Pons (tissue), 1 donor: ENCODE data around the gene PMCH.
"Not testable (repeated sequence)": the region's sequence is repeated elsewhere in the genome, so short reads cannot be mapped to it uniquely, and the experiment has no call there.

ENCODE experiments used
- DNase-seq: peaks from one replicate; pipeline ENCODE4 v3.0.0-alpha.2; 2016; ENCODE audit warnings: low spot score

The PMCH gene, protein sequence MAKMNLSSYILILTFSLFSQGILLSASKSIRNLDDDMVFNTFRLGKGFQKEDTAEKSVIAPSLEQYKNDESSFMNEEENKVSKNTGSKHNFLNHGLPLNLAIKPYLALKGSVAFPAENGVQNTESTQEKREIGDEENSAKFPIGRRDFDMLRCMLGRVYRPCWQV

DNA sequence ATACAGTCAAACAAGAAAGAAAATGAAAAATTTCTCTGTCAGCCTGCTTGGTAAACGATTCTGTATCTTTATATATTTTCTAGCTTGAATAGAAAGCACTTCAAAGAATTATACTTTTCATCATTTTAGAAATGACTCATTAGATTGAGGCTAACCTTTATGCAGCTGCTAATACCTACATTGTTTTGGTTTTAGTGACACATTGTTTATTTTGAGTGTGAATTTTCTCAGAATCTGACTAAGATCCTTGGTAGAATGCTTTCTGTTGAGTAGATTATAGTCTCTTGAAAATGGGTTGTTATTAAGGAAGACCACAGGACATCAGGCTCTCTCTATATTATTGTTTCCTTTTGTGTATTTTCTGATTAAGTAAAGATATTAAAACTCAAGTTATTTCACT lies at the start of gene PMCH:
TSS of gene PMCH (minus strand) at position 45 of the 400 bp plus-strand sequence. CDS start 63 bp downstream, outside the sequence.
- no peak for DNase-seq

DNA sequence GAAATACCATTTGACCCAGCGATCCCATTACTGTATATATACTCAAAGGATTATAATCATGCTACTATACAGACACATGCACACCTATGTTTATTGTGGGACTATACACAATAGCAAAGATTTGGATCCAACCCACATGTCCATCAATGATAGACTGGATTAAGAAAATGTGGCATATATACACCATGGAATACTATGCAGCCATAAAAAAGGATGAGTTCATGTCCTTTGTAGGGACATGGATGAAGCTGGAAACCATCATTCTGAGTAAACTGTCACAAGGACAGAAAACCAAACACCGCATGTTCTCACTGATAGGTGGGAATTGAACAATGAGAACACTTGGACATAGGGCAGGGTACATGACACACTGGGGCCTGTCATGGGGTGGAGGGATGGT lies 43.2 kb upstream of the PMCH start:
- not testable (repeated sequence) for DNase-seq

DNA sequence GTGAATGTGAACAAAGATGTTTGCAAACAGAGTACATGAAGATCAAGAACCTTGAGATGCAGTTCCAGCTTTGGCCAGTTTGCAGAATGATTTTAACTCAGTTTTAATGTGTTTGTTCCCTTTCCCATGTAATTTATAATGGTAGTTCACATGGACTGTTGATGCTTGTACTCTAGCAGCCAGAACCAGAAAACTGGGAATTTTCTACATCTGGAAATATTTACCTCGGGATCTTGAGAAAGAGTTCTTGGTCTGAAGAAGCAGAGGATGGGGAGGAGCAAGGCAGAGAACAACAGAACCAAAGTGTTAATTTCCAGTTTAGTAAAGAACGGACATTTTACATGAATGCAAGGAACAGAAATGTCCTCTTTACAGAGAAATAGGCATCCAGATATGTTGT lies 37.0 kb upstream of the PMCH start:
- no peak for DNase-seq

DNA sequence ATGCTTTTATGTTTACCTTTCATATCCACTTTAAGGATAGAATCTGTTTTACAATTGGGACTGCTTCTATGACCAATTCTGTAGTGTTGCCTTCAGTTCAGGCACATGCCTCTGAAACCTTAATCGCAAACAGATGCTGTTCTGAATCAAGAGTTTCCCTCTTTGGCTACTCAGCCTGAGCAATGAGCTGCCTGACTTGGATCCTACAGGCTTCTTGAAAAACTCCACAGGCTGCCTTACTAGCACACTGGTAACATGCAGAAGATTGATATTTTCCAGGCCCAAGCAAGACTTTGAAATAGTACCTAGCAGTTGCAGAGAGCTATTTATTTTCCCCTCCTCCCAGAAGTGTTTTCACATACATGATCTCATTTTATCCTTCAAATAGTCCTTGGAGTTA lies 34.8 kb upstream of the PMCH start:
- DNase-seq, result no peak

DNA sequence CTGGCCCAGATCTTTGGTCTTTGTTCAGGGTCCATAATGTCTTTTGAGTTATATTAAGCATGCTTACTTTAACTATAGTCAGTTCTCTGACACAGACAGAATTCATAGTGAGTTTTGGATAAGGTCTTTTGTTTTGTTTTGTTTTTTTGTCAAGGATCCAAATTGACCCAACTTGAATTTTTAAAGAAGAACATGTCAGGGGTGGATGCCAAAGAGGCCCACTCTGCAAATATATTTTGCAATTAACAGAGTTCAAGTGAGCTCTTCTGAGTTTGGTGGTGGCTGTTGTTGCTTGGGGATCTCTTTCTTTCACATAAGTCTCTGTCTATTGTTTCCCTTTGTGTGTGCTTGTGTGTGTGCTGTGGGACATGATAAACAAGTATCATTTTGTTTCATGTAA lies 34.4 kb upstream of the PMCH start:
- no peak for DNase-seq

DNA sequence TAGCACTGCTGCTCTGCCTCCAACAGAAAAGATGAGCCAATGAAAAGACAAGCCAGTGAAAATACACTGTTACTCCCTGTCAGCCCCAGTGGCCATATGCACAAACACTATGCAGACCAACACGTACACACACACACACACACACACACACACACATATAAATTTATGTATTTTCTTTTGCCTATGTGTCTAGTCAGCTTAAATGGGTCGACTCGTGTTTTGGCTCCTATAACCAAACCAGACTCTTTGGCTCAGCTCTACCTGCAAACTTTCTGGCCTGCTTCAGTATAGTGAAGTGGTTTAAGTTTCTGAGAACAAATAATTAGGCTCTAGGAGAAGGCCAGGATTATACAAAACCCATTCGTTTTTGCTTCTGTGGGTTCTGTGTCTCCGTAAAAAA lies 30.3 kb upstream of the PMCH start:
- no peak for DNase-seq

DNA sequence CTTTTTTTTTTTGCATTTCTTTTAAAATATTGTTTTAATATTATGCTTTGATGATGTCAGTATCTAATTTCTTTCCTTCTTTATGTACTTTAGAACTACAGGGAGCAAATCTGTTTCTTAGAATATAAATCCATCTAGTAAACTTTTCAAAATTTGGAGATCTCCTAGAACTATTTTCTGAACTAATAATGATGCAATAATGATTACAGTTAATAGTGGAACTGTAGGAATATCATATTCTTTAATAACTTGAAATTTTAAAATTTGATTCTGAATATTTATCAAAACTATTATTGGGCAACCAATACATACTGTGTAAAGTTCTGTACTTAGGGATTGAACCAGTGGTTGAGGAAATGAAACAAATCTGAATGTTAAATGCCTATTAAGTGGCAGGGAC lies 23.1 kb upstream of the PMCH start:
- no peak for DNase-seq

DNA sequence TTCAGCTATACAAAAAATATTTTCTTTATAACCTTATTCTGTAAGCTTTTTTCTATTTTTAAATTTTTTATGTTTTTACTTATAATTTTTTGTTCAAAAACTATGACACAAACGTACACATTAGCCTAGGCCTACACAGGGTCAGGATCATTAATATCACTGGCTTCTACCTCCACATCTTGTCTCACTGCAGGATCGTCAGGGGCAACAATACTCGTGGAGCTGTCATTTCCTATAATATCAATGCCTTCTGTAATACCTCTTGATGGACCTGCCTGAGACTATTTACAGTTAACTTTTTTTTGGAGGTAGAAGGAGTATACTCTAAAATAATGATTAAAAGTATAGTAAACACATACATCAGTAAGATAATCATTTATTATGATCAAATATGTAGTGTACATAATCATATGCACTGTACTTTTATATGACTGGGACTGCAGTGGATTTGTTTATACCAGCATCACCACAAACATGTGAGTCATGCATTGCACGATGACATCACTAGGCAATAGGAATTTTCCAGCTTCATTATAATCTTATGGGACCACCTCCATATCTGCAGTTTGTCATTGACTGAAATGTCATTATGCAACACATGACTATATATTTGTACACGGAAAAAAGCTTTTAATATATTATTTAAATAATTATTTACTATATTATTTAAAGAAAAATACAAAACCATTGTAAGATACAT lies 18.5 kb upstream of the PMCH start:
- DNase-seq, result no peak

DNA sequence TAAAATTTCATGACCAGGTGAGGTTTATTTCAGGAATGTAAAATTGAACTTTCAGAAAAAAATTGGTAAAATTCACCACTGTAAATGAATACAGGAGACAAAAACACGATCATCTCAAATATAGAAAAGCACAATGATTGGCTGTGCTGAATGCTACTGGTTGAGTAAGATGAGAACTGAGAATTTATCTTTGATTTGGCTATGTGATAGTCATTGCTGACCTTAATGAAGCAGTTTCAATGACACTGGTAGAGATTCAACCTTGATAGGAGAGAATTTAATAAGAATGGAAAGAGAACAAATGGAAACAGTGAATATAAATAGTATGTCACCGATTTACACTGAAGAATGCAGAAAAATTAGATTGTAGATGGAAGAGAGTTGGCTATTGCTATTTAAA lies 6.4 kb upstream of the PMCH start:
- DNase-seq, result no peak

DNA sequence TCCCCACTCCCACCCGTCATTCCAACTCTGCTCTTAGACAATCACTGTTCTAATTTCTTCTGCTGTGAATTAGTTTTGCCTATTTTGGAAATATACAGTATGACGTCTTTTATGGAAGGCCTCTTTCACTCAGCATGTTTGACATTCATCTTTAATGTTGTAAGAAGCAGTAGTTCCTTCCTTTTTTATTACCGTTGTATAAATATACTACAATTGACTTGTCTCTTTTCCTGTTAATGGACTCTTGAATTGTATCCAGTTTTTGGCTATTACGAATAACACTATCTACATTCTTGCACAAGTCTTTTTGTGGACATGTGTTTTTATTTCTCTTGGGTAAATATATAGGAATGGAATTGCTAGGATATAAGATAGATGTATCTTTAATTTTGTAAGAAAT lies 4.9 kb upstream of the PMCH start:
- no peak for DNase-seq

DNA sequence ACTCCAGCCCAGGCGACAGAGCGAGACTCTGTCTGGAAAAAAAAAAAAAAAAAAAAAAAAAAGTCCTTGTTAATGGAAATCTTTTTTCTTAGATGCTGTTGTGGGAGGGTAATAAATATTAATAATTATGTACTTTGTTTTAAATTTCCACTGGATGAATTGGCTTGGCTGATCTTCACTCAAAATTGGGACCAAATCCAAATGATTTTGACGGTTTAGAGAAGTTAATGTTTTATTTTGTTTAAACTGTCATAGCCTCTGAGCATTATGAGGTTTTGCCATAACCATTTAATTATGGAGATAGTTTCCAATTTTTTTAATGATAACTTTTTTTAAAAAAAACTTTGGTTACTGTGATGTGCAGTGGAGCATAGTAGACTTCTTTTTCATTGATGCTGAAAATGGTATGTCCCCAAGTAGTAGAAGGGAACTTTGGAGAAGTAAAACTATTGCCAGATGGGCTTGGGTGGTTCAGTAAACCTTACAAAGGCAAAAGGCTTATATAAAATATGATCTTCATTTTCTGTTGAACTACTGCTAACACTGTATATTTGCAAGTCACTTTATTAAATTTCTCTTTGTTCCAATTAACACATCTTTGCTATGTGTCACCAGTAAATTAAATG lies 3.9 kb upstream of the PMCH start:
- no peak for DNase-seq

DNA sequence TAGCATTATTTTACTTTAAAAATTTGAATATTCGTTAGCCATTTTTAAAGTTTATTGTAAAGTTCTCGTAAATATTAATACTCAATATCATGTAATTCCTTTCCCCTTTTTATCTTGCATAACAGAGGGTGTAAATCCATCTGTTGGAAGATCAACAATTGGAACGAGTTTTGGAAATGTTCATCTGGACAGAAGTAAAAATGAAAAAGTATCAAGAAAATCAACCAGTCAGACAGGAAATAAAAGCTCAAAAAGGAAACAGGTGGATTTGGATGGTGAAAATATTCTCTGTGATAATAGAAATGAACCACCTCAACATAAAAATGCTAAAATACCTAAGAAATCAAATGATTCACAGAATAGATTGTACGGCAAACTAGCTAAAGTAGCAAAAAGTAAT lies 1.8 kb downstream of the PMCH start:
- DNase-seq, result no peak

DNA sequence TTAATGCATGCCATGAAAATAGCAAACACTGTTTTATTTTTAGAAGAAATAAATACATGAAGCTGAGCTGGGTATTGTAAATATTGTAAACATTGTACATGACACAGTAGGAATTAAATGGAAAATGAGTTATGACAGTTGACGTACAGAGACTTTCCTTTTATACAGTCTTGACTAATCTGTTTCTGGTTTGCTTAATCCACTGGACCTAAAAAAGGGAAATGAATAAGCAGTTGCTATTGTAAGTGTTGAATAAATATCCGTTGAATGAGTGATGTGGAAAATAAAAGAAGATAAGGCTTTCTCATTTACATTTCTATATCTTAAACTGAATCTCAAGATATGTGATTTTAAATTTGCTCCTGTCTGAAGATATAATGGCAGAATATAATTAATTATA lies 15.0 kb downstream of the PMCH start:
- DNase-seq, result no peak

DNA sequence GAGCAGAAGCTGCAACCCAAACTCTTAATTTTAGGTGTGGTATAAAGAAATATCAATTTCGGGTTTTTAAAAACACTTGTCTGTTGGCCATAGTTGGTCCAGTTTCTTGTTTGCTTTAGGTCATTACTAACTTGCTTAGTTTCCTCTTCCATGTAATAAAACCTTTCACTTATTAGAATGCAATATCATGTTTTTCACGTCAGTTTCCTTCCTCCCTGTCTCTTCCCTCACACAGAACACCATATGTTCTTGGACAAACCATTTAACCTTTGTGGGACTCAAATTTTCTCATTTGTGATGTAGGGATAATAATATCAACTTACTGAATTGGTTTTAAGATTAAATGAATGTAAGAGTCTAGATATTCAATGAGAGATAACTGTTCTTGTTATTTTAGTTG lies 22.9 kb downstream of the PMCH start:
- no peak for DNase-seq

DNA sequence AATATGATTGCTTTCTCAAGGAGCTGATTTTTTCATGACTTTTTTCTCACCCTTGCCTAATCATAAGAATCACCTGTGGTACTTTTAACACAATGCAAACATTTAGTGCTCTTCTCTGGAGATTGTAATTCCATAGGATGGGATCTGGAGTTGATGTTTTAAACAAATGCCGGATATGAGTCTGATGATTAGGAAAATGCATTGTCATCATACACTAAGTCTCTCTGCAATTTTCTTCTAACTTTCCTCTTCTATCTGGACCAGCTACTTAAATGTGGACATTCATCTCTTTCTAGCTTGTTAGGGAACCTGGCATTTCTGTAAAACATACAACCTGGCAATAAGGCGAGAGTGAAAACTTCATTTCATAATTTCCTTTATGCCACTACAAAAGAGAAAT lies 23.5 kb downstream of the PMCH start:
- DNase-seq, result no peak

DNA sequence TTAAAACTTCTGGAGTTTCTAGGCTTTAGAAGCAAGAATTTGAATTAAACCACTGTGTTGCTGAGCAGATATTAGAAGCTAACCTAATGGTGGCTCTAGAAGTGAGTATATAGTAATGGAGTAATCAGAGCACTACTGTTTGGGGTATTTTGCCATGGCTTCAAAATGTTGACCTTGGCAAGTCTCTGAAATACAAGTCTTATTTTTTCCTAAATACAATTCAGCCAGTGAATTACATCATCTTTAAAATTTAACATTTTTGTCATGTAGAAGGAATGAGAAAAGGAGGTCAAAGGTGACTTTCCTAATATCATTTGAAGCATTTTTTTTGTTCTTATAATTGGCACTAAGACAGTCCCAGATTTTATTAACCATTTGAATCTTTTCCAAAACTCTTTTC lies 25.2 kb downstream of the PMCH start:
- no peak for DNase-seq

DNA sequence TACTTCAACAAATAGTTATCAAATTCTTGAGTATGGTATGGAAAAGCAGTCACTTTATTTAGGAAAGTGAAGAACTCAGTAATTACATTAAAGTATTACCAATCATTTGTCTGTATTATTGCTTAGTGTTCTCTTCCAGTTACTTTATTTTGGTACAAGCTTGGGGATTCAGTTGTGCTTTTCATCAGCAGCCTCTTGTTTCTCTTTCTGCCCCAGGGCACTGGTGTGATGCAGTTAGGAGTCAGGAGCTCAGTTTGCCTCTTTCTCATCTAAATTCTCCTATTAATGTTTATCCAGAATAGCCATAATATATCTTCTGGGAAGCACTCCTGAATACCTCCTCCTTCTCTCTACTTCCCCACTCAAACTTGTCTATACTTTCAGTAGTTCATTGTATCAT lies 25.7 kb downstream of the PMCH start:
- DNase-seq, result no peak

DNA sequence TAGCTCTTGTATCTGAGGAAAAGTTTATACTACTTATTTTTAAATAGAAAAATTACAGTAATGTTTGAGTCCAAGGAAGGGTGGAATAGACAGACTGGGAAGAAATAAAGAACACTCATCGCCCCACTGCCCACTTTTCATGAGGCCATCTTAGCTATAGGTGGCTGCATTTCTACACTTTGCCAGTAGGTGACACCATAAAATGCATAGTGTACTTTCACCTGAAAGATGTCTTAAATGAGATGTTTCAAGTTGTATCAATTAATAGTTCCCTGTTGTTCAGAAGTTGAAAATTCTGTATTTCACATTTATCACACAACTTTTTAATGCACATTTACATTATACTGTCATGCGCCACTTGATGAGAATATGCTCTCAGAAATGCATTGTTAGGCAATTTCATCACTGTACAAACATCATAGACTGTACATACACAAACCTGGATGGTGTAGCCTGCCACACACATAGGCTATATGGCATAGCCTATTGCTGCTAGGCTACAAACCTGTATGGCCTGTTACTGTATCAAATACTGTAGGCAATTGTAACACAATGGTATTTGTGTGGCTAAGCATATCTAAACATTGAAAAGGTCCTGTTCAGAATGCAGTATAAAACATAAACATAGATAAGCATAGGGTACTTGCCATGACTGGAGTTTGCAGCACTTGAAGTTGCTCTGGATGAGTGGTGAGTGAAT lies 27.6 kb downstream of the PMCH start:
- DNase-seq, result peak; percentile 47

DNA sequence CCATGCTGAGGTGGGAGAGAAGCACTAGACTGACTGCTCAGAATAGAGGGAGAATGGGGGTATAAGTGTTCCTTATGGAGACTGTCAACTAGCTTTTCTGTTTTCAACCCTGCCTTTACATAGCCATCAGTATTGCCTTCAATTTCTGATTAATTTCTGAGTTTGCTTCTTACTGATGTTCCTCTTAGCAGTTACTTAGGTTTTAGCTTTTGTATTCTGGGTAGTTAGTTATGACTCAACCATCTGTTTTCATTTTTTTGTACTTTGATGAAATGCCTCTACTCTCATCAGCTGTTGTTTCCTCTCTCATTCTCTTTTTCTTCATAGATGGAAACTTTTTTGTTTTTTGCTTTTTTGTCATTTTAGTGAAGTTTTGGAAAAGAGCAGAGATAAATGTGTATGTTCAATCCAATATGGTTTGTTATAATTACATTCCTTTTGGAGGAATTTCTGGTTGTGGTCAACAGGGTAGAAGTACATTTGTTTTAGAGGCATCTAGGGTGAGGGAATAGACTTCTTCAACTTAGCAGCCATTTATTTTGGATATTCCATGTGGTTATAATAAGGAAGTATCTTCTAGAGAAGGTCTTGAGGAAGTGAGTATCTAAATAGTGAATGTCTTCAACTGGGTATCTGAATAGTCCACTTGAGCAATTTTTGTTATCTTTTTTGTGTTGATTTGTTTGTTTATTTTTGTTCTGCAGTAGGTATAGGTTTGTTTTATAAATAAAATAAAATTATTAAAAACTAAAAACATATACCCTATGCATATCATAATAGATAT lies 29.6 kb downstream of the PMCH start:
- no peak for DNase-seq

DNA sequence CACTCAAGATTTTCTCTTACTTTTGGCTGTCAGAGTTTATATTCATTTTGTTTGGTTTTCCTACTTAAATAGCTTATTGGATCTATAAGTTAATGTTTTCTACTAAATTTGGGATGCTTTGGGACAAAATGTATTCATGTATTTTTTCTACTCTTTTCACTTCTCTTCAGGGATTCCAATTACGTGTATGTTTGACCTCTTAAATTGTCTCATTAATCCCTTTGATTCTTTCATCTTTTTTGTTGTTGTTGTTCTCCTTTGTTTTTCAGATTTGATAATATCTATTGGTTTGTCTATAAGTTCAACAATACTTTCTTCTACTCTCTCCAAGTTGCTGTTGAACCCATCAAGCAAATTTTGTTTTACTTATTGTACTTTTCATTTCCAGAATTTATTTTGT lies 34.2 kb downstream of the PMCH start:
- DNase-seq, result no peak

DNA sequence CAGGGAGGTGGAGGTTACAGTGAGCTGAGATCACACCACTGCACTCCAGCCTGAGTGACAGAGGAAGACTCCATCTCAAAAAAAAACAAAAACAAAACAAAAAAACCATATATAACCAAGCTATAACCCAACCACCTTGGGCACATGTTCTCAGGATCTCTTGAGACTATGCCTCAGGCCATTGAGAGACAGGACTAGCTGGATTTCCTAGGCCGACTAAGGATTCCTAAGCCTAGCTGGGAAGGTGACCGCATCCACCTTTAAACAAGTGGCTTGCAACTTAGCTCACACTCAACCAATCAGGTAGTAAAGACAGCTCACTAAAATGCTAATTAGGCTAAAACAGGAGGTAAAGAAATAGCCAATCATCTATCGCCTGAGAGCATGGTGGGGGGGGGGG lies 42.4 kb downstream of the PMCH start:
- not testable (repeated sequence) for DNase-seq

DNA sequence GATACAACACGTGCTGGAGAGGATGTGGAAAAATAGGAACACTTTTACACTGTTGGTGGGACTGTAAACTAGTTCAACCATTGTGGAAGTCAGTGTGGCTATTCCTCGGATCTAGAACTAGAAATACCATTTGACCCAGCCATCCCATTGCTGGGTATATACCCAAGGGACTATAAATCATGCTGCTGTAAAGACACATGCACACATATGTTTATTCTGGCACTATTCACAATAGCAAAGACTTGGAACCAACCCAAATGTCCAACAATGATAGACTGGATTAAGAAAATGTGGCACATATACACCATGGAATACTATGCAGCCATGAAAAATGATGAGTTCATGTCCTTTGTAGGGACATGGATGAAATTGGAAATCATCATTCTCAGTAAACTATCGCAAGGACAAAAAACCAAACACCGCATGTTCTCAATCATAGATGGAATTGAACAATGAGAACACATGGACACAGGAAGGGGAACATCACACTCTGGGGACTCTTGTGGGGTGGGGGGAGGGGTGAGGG lies 50.5 kb downstream of the PMCH start:
- not testable (repeated sequence) for DNase-seq
